C4-2B (cell line): ENCODE results near the gene CYGB.

Experiments
- H3K27ac ChIP-seq: fragments of 450-650 bp; 2 replicates; pipeline ENCODE4 v1.5.1; 2017
- ZFX ChIP-seq: fragments of 450-650 bp; IDR thresholded peaks from 2 replicates; pipeline ENCODE4 v1.6.1; 2017
- TF ChIP-seq, protein P1 (sequence below): fragments of 450-650 bp; conservative IDR thresholded peaks from 2 replicates; pipeline ENCODE4 v1.5.1; 2017; ENCODE audit warnings: mild to moderate bottlenecking

The CYGB gene

DNA sequence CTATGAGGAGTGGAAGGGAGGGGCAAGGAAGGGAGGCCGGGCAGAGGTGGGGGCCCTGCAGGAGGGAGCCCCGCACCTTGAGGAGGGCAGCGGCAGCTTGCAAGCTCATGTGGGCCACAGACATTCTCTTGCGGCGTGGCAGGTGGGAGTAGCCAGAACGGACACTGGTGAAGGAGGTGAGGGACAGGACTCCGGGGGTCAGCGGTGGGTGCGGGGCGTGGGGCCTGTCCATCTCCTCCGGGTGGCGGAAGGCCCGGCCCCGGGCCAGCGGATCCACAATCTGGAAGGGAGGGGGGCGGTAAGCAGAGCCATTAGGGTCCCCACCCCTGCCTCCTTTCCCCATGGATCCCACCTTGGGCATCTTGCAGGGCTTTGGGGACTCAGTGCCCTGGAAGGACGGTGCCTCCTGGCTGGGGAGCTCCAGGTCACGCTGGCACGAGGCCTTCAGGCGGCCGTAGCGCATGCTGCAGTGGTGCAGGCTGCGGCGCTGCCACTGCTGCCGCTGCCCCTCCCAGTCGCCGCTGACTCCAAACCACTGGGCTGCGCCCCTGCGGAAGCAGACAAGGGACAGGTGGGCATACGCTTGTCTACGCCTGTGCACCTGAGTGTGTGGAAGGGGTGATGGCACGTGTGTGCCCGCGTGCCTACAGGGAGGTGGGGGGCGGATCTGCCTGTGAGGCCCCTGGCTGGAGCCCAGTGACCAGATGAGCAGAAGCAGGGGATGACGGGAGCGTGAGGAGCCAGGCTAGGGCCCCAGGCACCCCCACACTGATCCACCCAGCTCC is 58.6 kb downstream of the CYGB start:
- TF ChIP-seq, protein P1, sequence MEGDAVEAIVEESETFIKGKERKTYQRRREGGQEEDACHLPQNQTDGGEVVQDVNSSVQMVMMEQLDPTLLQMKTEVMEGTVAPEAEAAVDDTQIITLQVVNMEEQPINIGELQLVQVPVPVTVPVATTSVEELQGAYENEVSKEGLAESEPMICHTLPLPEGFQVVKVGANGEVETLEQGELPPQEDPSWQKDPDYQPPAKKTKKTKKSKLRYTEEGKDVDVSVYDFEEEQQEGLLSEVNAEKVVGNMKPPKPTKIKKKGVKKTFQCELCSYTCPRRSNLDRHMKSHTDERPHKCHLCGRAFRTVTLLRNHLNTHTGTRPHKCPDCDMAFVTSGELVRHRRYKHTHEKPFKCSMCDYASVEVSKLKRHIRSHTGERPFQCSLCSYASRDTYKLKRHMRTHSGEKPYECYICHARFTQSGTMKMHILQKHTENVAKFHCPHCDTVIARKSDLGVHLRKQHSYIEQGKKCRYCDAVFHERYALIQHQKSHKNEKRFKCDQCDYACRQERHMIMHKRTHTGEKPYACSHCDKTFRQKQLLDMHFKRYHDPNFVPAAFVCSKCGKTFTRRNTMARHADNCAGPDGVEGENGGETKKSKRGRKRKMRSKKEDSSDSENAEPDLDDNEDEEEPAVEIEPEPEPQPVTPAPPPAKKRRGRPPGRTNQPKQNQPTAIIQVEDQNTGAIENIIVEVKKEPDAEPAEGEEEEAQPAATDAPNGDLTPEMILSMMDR = no peak
- TF ChIP-seq ZFX = no peak
- no peak overlapping the region for H3K27ac ChIP-seq

DNA sequence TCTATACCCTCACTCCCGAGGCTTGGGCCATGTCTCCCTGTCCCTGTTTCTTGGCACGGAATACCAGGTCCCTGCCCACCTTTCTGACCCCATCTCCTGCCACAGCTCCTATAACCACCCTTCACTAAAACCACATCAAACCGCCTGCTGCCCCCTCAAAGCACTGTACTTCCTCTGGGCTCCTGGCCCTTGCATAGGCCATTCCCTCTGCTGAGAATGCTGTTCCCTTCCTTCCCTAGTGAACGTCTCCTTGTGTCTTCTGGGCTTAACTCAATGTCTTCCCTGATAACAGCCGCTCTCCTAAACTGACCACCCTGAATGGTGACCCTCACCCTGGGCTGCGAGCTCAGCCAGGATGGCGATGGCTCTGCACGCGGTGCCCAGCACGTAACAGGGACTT is 59.4 kb downstream of the CYGB start:
- TF ChIP-seq, protein P1 = no peak
- no peak for TF ChIP-seq ZFX

DNA sequence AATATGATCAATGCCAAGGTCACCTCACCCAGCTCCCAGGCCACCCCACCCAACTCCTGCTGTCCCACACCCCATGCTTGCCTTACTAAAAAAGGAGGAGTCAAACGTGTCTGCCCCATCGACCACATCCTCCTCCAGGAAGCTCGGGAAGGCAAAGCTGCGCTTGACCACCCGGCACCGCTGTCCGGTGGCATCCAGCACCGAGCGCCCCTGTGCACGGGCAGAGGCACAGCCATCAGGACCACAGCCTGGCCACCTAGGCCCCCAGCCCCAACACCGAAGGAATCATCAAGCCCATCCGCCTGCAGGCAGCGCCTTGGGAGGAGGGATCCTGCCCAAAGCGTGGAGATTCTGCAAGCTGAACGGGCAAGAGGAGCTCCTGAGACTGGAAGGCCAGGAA is 59.9 kb downstream of the CYGB start:
- H3K27ac ChIP-seq = no peak overlapping the region

More for the DNA sequence above, 59.4 kb downstream of the CYGB start:
- no peak overlapping the region for H3K27ac ChIP-seq

More for the DNA sequence above, 59.9 kb downstream of the CYGB start:
- TF ChIP-seq, protein P1 = no peak
- TF ChIP-seq ZFX = no peak
